Left ventricle myocardium inferior (tissue), 1 donor: ENCODE measurements around the gene IRGC. TPM values are rescaled to one million over a fixed set of nuclear protein-coding genes. Genes with fewer than 3 reads are reported as not detected.

Experiments used
- DNase-seq: peaks from one replicate; pipeline ENCODE4 v3.0.0-alpha.2; 2020
- H3K27ac ChIP-seq: fragments of 200-600 bp; replicated peaks from 2 replicates; pipeline ENCODE4 v1.8.0; 2021
- H3K27me3 ChIP-seq: fragments of 200-600 bp; 2 replicates; pipeline ENCODE4 v1.8.0; 2021; ENCODE audit warnings: low read depth
- H3K36me3 ChIP-seq: fragments of 200-600 bp; 2 replicates; pipeline ENCODE4 v1.8.0; 2021
- H3K4me1 ChIP-seq: fragments of 200-600 bp; 2 replicates; pipeline ENCODE4 v1.8.0; 2021
- H3K4me3 ChIP-seq: fragments of 200-600 bp; 2 replicates; pipeline ENCODE4 v1.8.0; 2021; ENCODE audit warnings: mild to moderate bottlenecking, moderate library complexity
- H3K9me3 ChIP-seq: fragments of 200-600 bp; replicated peaks from 2 replicates; pipeline ENCODE4 v1.8.0; 2021
- intact Hi-C: fragments of 100-400 bp; cut with micrococcal nuclease; formaldehyde crosslinking; loops from one replicate; pipeline ENCODE4 v1.11.0; 2022
- total RNA-seq: library from RNA; stranded (reverse); fragmentation: NEBNext Ultra II Directional; extraction: Animal tissue kit (Norgen Biotek cat#: 25700); gene quantifications from one replicate; pipeline ENCODE4 v1.2.1, GENCODE V29; 2021
- TF ChIP-seq, protein P1 (sequence below): fragments of 200-600 bp; IDR thresholded peaks from 2 replicates; pipeline ENCODE4 v1.8.0; 2021; ENCODE audit warnings: antibody characterized with exemption, mild to moderate bottlenecking, borderline replicate concordance
- donor health status: DM: no; HTN: yes; CAD: no; lungs with severe emphysema.

Gene IRGC
- total RNA-seq, 1 donor from 2014 or later, result not detected

DNA sequence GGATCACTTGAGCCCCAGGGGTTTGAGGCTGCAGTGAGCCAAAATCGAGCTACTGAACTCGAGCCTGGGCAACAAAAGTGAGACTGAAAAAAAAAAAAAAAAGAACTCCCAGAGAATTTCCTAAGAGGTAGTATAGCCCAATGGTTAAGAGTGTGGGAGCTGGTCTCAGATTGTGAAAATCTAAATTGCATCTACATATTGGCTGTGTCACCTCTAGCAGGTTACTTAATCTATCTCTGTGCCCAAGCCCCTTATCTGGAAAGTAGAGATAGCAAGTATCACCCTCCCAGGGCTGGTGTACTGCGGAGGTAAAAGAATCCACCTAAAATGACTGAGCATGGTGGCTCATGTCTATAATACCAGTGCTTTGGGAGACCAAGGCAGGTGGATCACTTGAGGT is 42.2 kb upstream of the IRGC start:
- Histone ChIP-seq H3K27ac (no peak overlapping the region), H3K9me3 (no peaks in the 10 kb centered on the region), H3K36me3 (no peaks in the 10 kb centered on the region), H3K4me3 (no peak overlapping the region), H3K27me3 (no peaks in the 10 kb centered on the region), H3K4me1 (peaks cover 19% of the 10 kb centered on the region)
- DNase-seq, result no peak
- TF ChIP-seq, protein P1, sequence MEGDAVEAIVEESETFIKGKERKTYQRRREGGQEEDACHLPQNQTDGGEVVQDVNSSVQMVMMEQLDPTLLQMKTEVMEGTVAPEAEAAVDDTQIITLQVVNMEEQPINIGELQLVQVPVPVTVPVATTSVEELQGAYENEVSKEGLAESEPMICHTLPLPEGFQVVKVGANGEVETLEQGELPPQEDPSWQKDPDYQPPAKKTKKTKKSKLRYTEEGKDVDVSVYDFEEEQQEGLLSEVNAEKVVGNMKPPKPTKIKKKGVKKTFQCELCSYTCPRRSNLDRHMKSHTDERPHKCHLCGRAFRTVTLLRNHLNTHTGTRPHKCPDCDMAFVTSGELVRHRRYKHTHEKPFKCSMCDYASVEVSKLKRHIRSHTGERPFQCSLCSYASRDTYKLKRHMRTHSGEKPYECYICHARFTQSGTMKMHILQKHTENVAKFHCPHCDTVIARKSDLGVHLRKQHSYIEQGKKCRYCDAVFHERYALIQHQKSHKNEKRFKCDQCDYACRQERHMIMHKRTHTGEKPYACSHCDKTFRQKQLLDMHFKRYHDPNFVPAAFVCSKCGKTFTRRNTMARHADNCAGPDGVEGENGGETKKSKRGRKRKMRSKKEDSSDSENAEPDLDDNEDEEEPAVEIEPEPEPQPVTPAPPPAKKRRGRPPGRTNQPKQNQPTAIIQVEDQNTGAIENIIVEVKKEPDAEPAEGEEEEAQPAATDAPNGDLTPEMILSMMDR, result no peak
- intact Hi-C loops, result no loop called here

DNA sequence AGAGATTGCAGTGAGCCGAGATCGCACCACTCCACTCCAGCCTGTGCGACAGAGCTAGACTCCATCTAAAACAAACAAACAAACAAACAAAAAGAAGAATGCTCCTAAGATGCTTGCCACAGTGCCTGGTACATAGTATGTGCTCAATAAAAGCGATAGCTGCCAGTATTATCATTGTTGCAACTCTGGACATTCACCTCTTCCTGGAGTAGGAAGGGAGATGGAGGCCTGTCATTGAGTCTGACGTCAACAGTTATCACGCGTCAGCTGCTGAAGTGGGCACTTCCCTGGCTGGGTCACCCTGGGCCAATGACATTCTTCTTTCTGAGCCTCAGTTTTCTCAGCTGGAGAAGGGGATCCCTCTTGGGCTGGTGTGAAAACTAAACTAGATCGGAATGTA is 41.7 kb upstream of the IRGC start:
- H3K27ac ChIP-seq, result peak overlapping the region; percentile 27
- H3K9me3 ChIP-seq, result no peaks in the 10 kb centered on the region
- intact Hi-C loops, result no loop called here
- no peaks in the 10 kb centered on the region for H3K36me3 ChIP-seq
- TF ChIP-seq, protein P1, result no peak
- H3K27me3 ChIP-seq, result no peaks in the 10 kb centered on the region
- peaks cover 15% of the 10 kb centered on the region for H3K4me1 ChIP-seq
- no peak overlapping the region for H3K4me3 ChIP-seq
- no peak for DNase-seq

DNA sequence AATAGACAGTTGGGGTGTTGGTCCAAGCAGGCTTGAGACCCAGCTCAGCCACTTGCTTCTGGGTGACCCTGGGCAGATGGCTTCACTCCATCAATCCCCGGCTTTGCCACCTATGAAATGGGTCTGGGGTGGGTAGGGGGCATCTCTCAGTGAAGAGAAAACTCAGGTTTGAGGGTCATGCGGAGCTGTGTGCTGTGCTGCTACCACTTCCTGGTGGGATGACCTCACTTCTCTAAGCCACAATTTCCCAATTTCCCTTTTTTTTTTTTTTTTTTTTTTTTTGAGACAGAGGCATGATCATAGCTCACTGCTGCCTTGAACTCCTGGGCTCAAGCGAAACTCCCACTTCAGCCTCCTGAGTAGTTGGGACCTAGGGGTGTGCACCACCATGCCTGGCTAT is 41.3 kb upstream of the IRGC start:
- Histone ChIP-seq H3K27ac (peak overlapping the region; percentile 27), H3K4me1 (peaks cover 11% of the 10 kb centered on the region), H3K27me3 (no peaks in the 10 kb centered on the region), H3K4me3 (no peak overlapping the region), H3K36me3 (no peaks in the 10 kb centered on the region), H3K9me3 (no peaks in the 10 kb centered on the region)
- TF ChIP-seq, protein P1, result no peak
- intact Hi-C loops, result no loop called here
- DNase-seq, result no peak

DNA sequence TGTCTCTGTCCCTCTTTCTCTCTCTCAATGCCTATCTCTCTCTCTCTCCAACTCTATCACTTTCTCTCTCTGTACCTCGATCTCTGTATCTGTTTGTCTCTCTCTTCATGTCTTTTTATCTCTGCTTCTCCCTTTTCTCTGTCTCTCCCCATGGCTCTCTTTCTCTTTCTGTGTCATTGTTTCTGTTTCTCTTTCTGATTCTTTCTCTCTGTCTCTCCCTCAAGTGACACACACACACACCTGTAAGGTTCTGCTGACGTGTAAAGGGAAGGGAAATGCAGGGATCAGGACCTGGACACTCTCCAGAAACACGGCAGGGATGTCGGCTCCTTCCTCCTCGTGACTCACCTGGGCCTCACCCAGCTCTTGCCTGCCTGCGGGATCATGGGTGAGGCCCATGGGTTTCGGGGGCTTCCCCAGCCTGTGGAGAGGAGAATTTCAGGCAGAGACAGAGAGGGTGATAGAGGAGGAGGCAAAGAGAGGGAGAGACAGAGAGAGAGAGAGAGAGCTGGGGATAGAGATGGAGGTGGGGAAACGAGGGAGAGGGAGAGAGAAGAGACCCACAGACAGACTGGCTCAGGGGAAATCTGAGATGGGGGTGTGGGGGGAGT is 40.5 kb upstream of the IRGC start:
- Histone ChIP-seq H3K9me3 (no peaks in the 10 kb centered on the region), H3K4me1 (peaks cover 4% of the 10 kb centered on the region), H3K27ac (no peak overlapping the region), H3K27me3 (no peaks in the 10 kb centered on the region), H3K36me3 (no peaks in the 10 kb centered on the region), H3K4me3 (no peak overlapping the region)
- TF ChIP-seq, protein P1, result no peak
- DNase-seq, result no peak
- intact Hi-C loops, result no loop called here

DNA sequence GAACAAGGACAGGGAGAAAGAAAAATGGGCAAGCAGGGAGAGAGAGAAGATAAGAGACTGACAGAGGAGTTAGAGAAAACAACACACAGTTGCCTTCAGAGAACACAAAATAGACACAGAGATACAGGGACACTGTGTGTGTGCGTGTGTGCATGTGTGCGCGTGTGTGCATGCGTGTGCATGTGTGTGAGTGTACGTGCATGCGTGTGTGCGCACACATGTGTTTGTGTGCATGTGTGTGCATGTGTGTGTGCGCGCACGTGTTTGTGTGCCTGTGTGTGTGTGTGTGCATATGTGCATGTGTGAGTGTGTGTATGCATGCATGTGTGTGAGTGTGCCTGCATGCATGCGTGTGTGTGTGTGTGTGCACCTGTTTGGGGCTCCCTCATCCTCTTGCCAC is 40.0 kb upstream of the IRGC start:
- intact Hi-C loops, result no loop called here

More for the DNA sequence above, 40.0 kb upstream of the IRGC start:
- no peaks in the 10 kb centered on the region for H3K9me3 ChIP-seq
- no peaks in the 10 kb centered on the region for H3K36me3 ChIP-seq
- no peaks in the 10 kb centered on the region for H3K4me1 ChIP-seq
- H3K27me3 ChIP-seq, result no peaks in the 10 kb centered on the region
- TF ChIP-seq, protein P1, result no peak
- H3K27ac ChIP-seq, result no peak overlapping the region
- no peak overlapping the region for H3K4me3 ChIP-seq
- DNase-seq, result no peak
